CD4-positive, alpha-beta T cell treated with Interleukin-17A for 1 hour (primary cell): ENCODE data around the gene ADARB1.

Source experiments
- DNase-seq: peaks from one replicate; pipeline ENCODE4 v3.0.0-alpha.2; 2020

Gene ADARB1

GRCh38 chr21:45177039-45177438 is 102.7 kb downstream of the ADARB1 start:
- DNase-seq = no peak

DNA sequence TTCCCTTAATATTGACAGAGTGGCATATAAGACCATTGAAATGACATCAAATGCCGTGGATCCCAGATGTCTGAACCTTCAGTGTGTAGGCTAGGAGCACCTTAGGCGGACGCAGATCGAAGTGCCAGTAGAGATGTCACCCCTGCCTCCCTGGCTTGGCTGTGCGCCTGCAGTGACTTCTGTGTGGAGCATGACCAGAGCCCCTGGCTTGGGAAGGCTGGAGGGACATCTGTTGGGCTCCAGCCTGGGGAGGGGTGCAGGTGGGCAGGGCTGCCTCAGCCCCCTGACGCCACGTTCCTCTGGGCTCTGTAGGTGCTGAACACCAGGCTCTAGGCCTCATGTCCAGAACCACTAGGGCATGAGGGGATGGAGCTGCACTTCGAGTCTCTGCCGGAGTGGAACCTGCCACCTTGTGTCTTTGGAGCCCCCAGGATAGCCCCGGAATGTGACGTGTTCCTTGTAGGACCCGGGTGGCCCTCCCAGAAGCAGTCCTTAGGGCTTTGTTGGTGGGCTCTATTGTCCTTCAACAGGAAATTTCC is 103.8 kb downstream of the ADARB1 start:
- no peak for DNase-seq

DNA sequence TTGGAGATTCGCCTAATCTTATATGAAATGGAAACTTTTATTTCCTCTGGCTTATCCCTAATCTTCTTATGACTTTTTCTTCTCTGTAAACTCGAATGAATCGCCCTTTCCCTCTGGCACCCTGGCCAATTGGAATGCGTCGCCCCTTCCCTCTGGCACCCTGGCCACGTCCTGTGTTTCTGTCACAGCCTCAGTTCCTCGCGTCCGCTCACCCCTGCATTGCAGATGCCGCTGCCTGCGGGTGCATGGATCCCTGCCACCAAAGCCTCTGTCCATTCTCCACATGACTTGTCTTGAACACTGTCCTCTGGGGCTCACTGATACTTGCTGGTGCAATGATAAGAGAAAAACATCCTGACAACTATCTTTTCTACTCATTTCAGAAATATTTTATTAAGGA is 104.6 kb downstream of the ADARB1 start:
- DNase-seq = no peak

GRCh38 chr21:45179568-45180245 is 105.3 kb downstream of the ADARB1 start:
- no peak for DNase-seq

DNA sequence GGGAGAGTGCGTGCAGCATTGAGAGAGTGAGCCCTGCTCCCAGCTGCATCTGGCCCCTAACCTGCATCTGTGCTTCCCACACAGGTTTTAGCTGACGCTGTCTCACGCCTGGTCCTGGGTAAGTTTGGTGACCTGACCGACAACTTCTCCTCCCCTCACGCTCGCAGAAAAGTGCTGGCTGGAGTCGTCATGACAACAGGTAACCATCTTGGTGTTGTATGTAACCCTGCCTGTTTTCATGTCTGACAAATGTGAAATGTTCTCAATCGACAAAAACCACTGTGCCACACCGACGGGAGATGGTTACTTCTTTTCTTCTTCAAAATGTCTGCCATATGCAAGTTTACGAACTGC is 105.8 kb downstream of the ADARB1 start:
- no peak for DNase-seq

DNA sequence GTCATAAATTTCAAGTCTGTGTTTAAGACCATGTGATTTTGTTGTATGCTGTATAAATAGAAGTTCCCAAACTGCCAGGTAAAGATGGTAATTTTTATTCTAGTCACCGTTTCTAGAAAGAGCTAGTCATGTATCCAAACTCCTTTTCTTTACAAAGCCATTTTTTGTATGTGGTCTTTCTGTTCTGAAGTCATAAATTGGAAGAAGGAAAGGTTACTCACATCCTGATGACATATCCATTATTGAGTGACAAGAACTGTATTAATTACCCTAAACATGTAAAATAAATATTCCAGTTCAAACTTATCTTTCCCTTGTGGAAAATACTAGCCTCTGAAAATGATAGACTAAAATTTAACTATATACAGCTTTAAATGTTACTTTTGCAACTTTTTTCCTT is 108.6 kb downstream of the ADARB1 start:
- DNase-seq = no peak

- no peak for DNase-seq
Observed at GRCh38 chr21:45183852-45184251, 109.5 kb downstream of the ADARB1 start.

- no peak for DNase-seq
Observed at GRCh38 chr21:45184869-45185268, 110.5 kb downstream of the ADARB1 start.

- DNase-seq = no peak
Observed at GRCh38 chr21:45186709-45187108, 112.3 kb downstream of the ADARB1 start.

DNA sequence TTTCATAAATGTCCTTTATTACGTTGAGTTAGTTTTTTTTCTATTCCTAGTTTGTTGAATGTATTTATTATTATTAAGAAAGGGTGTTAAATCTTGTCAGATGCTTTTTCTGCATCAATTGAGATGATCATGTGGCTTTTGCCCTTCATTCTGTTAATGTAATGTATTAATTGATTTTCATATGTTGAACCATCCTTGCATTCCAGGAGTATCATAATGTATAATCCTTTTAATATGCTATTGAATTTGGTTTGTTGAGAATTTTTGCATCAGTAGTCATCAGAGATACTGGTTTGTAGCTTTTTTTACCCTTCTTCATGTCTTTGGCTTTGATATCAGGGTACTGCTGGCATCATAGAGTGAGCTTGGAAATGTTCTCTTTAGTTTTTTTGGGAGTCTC is 113.3 kb downstream of the ADARB1 start:
- DNase-seq = no peak

GRCh38 chr21:45190013-45190412 is 115.6 kb downstream of the ADARB1 start:
- no peak for DNase-seq

DNA sequence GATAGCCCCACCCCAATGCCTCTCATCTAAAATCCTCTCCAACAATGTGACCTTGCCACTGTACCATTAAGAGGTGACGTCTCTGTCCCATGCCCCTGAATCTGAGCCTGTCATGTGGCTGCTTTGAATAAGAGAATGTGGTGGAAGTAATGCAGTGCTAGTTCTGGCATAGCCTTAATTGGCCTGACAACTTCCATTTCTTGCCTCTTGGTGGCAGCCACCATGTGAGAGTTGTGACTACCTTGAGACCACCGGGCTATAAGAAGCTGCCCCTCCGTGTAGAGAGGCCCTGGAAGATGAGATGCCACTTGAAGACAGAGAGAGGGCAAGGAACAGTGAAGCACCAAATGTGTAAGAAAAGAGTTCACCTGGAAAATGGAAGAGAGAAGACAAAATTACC is 118.0 kb downstream of the ADARB1 start:
- no peak for DNase-seq

DNA sequence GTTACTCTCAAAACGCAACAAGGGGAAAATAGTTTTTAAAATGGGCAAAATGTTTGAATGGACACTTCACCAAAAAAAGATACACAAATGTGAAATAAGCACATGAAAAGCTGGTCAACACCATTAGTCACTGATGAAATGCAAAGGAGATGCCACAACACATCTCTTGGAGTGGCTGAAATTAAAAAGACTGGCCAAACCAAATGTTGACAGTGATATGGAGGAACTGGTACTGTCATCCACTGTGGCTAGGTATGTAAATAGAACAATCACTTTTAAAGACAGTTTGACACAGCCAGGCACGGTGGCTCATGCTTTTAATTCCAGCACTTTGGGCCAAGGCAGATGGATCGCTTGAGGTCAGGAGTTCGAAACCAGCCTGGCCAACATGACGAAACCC is 122.2 kb downstream of the ADARB1 start:
- DNase-seq = no peak

DNA sequence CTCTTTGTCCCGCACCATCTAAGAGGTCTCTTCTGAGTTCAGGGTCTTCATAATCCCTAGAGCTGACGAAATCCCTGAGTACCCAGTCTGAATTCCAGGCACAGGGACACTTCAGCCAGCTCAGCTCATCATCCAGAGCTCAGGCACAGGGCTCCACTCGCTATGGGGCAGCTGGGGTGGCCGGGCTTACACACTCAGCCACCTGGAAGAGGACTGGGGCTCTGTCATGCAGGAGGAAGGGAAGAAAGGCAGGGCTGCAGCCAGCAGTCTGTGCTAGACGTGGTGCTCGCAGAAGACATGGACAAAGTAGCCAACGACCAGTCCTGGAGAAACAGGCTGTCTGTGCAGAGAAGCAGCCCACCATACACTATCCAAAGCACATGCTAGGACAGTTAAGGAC is 124.8 kb downstream of the ADARB1 start:
- no peak for DNase-seq

- DNase-seq = no peak
Observed at GRCh38 chr21:45200031-45200430, 125.7 kb downstream of the ADARB1 start.

DNA sequence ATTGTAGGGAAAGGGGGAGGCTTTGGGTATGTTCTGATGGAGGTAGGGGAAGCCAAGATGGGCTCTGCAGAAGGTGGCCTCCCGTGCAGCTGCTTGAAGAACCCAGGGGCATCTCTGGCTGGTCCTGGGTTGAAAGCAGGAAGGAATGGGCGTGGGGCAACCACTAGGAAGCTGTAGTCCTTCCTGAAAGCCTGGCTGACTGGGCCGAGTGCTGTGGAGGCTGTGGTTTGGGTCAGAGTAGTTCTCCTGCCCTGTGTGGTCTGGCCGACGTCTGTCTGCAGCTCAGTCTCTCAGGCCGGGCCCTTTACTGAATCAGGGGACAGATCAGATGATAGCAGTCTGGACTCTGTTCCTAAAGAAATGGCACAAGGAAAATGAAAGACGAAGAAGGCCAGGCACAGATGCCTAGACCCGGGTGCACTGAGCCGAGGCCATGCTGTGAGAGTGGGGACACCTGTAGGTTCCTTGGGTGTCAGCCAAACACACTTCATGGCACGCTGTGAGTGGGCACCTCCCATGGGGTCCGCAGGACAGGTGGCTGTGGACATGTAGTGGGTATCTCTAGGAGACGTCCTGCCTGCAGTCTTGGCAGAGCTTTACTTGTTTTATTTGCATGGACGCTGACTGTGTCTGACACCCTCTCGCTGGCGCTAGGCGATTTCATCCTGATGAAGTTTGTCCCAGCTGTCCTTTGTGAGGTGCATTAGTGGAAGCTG is 126.4 kb downstream of the ADARB1 start:
- DNase-seq = no peak

DNA sequence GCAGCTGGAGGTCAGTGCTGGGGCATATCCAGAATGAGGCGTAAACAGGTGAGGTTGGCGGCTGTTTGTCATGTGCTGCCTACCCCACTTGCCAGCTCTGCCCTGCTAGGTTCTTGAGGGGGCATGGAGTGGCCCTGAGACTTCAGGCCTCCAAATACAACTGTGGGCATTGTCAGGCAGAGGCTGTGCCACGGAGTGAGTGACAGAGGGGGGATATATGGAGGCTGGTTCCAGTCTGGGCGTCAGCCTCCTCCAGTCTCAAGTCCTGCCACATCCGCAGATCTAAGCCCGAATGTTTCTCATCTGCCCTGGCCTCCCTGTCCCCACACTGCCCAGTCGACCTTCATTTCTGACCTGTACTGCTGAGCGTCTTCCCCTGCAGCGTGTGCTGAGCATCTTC is 128.0 kb downstream of the ADARB1 start:
- no peak for DNase-seq

DNA sequence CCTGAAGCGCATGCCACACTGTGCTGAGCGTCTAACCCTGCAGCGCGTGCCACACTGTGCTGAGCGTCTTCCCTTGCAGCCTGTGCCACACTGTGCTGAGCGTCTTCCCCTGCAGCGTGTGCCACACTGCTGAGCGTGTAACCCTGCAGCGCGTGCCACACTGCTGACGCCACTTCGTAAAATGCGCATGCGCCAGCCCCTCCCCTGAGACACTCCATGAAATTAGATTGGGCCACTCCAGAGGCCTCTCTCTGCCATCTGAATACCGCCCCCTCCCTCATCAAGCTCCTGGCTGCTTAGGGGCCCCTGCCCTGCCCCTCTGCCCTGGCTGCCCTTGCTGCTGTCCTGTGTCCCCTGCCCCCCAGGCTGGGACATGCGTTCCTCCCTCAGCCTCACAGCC is 128.5 kb downstream of the ADARB1 start:
- no peak for DNase-seq

DNA sequence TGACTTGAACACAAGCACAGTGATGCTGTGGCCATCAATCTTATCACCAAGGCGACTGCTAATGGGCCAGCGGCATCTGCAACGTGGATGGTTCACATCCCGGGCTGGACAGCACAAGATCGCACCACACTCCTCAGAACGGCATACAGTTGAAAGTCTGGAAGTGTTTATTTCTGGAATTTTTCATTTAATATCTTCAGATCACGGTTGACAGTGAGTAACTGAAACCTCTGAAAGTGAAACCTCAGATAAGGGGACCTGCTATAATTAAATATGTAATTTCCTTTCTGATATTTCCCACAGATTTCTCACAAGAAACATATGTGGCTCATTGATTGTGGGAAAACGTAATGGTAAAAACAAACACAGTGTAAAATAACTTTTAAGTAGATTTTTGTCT is 129.6 kb downstream of the ADARB1 start:
- no peak for DNase-seq

GRCh38 chr21:45204395-45204794 is 130.0 kb downstream of the ADARB1 start:
- no peak for DNase-seq

GRCh38 chr21:45207839-45208626 is 133.7 kb downstream of the ADARB1 start:
- DNase-seq = no peak

DNA sequence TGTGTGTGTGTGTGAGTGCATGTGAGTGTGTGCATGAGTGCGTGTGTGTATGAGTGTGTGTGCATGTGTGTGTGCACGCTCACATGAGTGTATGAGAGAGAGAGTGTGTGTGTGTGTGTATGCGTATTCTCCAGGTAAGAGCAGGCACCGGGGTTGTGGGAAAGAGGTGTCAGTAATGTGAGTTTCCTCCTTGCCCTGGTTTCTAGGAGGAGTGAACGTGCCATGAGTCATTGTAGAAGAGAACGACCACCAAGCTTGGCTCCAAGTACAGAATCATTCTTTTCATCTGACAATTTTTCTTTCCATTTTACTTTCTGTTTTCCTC is 134.2 kb downstream of the ADARB1 start:
- no peak for DNase-seq

- DNase-seq = no peak
Observed at GRCh38 chr21:45209046-45209445, 134.7 kb downstream of the ADARB1 start.

- DNase-seq = no peak
Observed at GRCh38 chr21:45209685-45210284, 135.4 kb downstream of the ADARB1 start.
